BLaER1 treated with 17β-estradiol and CSF1 and Interleukin-3, amounts not matched to agents 10 nM and 100 nM (cell line): ENCODE results near the gene MAFB.

Source experiments
- H3K27ac ChIP-seq, 11 experiments: shearing (Covaris generic); formaldehyde crosslinking; 2 replicates each; pipeline ENCODE4 v1.8.1; 2022
- H3K27me3 ChIP-seq, 11 experiments: shearing (Covaris generic); formaldehyde crosslinking; 2 replicates each; pipeline ENCODE4 v1.8.1; 2022
- H3K36me3 ChIP-seq, 11 experiments: shearing (Covaris generic); formaldehyde crosslinking; 2 replicates each; pipeline ENCODE4 v1.8.1; 2022
- H3K4me1 ChIP-seq, 10 experiments: shearing (Covaris generic); formaldehyde crosslinking; 2 replicates each; pipeline ENCODE4 v1.8.1; 2022
- H3K4me2 ChIP-seq, 11 experiments: shearing (Covaris generic); formaldehyde crosslinking; 2 replicates each; pipeline ENCODE4 v1.8.1; 2022
- H3K4me3 ChIP-seq, 10 experiments: shearing (Covaris generic); formaldehyde crosslinking; 2 replicates each; pipeline ENCODE4 v1.8.1; 2022
- H3K9ac ChIP-seq, 11 experiments: shearing (Covaris generic); formaldehyde crosslinking; 2 replicates each; pipeline ENCODE4 v1.8.1; 2022
- H3K9me3 ChIP-seq, 11 experiments: shearing (Covaris generic); formaldehyde crosslinking; replicated peaks in 1 of 11; 2 replicates each; pipeline ENCODE4 v1.8.1; 2022
- H4K20me1 ChIP-seq, 11 experiments: shearing (Covaris generic); formaldehyde crosslinking; 2 replicates each; pipeline ENCODE4 v1.8.1; 2022
- Cebpa-rat ChIP-seq, 11 experiments: shearing (Covaris generic); IDR thresholded peaks; 2 replicates each; pipeline ENCODE4 v1.8.1; 2022

MAFB gene

GRCh38 chr20:40655451-40655850 lies 33.6 kb downstream of the MAFB start:
- no peak overlapping the region for H3K4me3 ChIP-seq
- H3K4me2 ChIP-seq: no peak overlapping the region
- no peaks in the 10 kb centered on the region for H3K36me3 ChIP-seq
- H3K9me3 ChIP-seq: no peaks in the 10 kb centered on the region
- no peak overlapping the region for H3K27ac ChIP-seq
- no peaks in the 10 kb centered on the region for H3K27me3 ChIP-seq
- peaks cover 0 to 28% (median 0%) of the 10 kb centered on the region in 10 experiments; a peak in 4 of 20 replicates for H3K4me1 ChIP-seq
- no peak for TF ChIP-seq Cebpa-rat (IDR thresholded peaks at IDR 0.05)
- H3K9ac ChIP-seq: no peak overlapping the region
- no peaks in the 10 kb centered on the region for H4K20me1 ChIP-seq

DNA sequence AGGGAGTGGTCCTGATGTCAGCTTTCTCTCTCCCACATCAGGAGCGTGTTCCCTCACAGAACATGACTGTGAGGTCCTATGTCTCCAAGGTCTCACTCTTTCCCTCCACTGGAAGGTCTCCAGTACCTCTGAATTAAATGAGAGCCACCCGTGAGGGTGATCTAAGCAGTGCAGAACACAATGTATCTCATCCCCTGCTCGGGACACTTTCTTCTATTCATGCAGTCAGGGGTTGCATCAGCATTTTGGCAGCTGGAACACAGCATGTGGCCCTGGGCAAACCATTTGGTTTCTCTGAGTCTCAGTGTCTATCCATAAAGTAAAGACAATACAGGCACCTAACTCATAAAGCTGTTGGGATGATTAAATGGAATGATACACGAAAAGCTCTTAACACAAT lies 34.2 kb downstream of the MAFB start:
- Histone ChIP-seq H3K27me3 (no peaks in the 10 kb centered on the region), H3K4me1 (peaks cover 0 to 28% (median 0%) of the 10 kb centered on the region in 10 experiments; a peak in 4 of 20 replicates)
- no peak for TF ChIP-seq Cebpa-rat (IDR thresholded peaks at IDR 0.05)

DNA sequence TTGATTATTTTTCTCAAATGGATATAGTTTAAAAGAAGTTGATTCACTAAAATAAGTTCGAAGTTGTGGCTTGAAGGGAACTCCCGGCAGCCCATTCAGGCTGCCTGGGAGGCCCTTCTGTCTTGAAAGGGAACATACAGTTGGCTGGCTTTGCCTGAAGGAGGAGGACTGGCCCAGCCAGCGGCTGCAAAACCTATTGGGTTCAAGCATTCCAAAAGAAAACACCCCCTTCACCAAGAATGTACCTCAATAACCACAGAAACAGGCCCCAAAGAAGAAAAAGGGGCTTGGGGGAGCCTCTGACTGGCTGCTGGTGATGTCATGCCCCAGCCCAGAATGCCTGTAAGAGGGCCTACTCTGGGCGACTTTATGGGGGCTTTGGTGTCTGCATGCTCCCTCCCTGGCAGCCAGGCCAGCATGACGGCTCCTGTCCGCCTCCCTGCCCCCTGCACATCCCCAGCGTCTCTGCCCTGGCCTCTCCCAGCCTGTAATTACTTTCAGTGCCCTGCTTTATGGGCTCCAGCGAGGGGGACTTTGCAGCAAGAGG lies 36.5 kb downstream of the MAFB start:
- H3K9me3 ChIP-seq: no peaks in the 10 kb centered on the region
- no peak for TF ChIP-seq Cebpa-rat (IDR thresholded peaks at IDR 0.05)
- no peaks in the 10 kb centered on the region for H4K20me1 ChIP-seq
- peaks cover 0 to 28% (median 0%) of the 10 kb centered on the region in 10 experiments; a peak in 4 of 20 replicates for H3K4me1 ChIP-seq
- peak overlapping the region in 2 of 11 experiments; percentile 12 to 52; a peak in 3 of 22 replicates for H3K4me2 ChIP-seq
- H3K9ac ChIP-seq: no peak overlapping the region
- H3K27me3 ChIP-seq: no peaks in the 10 kb centered on the region
- no peak overlapping the region for H3K4me3 ChIP-seq
- no peak overlapping the region for H3K27ac ChIP-seq
- H3K36me3 ChIP-seq: no peaks in the 10 kb centered on the region

More for the DNA sequence above, 34.2 kb downstream of the MAFB start:
- Histone ChIP-seq H4K20me1 (no peaks in the 10 kb centered on the region), H3K4me3 (no peak overlapping the region), H3K9ac (no peak overlapping the region), H3K9me3 (no peaks in the 10 kb centered on the region), H3K36me3 (no peaks in the 10 kb centered on the region), H3K4me2 (no peak overlapping the region), H3K27ac (no peak overlapping the region)

DNA sequence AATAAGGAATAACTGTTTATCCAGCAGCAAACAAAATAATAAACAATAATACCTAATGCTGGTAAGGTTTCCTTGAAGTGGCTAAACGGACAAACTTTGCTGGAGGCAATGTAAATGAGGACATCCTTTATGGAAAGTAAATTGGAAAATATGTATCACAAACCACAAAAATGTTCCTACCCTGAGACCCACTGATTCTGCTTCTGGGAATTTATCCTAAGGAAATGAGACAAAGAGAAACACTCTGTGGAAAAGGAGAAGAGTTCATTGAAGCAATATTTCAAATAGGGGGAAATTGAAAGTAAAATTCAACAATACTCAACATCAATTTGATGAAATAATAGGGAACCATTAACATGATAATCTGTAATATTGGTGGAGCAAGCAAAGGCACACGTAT lies 37.9 kb downstream of the MAFB start:
- Histone ChIP-seq H3K4me1 (peaks cover 5 to 40% (median 7%) of the 10 kb centered on the region in 10 experiments; a peak in 15 of 20 replicates), H3K27ac (no peak overlapping the region), H3K9ac (no peak overlapping the region)

DNA sequence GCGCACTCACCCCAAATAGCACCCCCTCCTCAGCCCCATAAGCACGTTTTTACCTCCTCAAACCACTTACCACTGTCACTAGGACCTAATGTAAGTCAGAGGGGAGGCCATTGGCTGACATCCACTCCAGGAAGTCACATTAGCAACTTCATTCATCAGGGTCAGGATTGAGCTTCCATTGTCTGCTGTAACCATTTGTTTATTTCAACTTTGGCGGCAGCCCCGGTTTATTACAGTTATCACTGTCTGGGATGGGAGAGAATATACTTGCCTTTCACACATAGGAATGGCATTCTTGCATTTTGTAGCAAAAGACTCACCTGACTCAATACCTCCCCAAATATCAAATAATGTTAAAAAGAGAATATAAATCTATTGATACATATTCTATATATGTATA lies 38.3 kb downstream of the MAFB start:
- H4K20me1 ChIP-seq: no peaks in the 10 kb centered on the region
- peaks cover 6 to 44% (median 8%) of the 10 kb centered on the region in 10 experiments; a peak in 15 of 20 replicates for H3K4me1 ChIP-seq
- no peak overlapping the region for H3K27ac ChIP-seq
- no peaks in the 10 kb centered on the region for H3K27me3 ChIP-seq
- H3K4me3 ChIP-seq: no peak overlapping the region
- no peak overlapping the region for H3K9ac ChIP-seq
- H3K36me3 ChIP-seq: no peaks in the 10 kb centered on the region
- no peaks in the 10 kb centered on the region for H3K9me3 ChIP-seq
- no peak for TF ChIP-seq Cebpa-rat (IDR thresholded peaks at IDR 0.05)
- H3K4me2 ChIP-seq: no peak overlapping the region

More for the DNA sequence above, 37.9 kb downstream of the MAFB start:
- H3K4me2 ChIP-seq: peak overlapping the region in 2 of 11 experiments; percentile 25 to 32; a peak in 4 of 22 replicates
- H4K20me1 ChIP-seq: no peaks in the 10 kb centered on the region
- H3K9me3 ChIP-seq: no peaks in the 10 kb centered on the region
- no peak overlapping the region for H3K4me3 ChIP-seq
- no peak for TF ChIP-seq Cebpa-rat (IDR thresholded peaks at IDR 0.05)
- no peaks in the 10 kb centered on the region for H3K36me3 ChIP-seq
- no peaks in the 10 kb centered on the region for H3K27me3 ChIP-seq

DNA sequence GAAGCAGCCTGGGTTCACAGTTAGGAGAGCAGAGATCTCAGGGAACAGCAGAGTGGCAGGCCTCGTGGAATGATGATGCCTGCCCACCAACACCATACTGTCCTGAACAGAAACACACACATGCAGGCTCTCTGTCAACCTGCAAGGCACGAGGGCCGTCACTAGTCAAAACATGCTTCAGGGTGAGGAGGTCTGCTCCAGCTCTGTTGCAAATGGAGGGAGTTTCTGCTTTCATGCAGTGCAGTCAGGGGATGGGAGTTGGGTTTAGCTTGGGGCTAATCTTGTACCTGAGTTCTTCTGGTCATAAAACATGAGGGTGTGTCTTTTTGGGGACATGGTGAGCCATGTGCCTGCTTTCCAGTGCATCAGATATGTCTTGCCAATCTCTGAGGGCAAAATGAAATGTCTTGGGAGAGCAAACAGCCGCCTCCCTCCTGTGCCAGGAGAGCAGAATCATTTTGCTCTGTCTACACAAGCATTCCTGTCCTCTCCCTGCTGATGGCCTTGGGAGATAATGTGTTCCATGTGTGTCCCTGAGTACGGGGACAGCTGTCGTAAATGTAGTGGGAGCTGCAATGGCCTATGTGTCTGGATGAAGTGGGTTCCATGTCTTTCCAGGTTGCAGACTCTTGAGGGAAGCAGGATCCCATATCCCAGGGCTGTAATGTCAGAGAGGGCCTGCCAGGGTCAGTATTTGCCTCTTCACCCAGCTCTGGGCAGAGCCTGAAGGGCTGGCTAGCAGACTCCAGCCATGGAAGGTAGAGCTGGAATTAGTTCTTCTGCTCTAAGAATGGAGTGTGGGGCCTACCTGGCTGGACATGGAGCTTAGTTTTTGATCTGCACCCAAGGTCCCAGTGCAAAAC lies 40.6 kb downstream of the MAFB start:
- TF ChIP-seq Cebpa-rat (IDR thresholded peaks at IDR 0.05): no peak

DNA sequence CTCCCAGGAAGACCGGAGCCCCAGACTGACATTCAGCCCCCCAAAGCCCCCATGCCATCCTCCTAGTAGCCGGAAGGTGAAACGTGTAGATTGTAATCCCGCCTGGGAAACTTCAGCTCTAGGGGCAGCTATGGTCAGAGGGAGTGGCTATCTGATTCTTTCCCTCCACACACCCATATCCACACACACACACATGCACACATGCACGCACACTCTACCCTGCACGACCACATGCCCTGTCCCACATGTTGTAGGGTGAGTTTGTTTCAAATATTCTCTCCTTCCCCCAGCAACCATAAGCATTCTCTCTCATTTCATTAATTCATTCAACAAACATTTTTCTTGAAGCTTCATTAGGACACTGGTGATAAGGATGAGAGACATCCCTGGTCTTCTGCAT lies 42.2 kb downstream of the MAFB start:
- no peaks in the 10 kb centered on the region for H3K9me3 ChIP-seq
- H3K27me3 ChIP-seq: no peaks in the 10 kb centered on the region
- H3K9ac ChIP-seq: no peak overlapping the region
- H3K4me1 ChIP-seq: peaks cover 6 to 29% (median 8%) of the 10 kb centered on the region in 10 experiments; a peak in 15 of 20 replicates
- no peak overlapping the region for H3K27ac ChIP-seq
- TF ChIP-seq Cebpa-rat (IDR thresholded peaks at IDR 0.05): no peak
- H4K20me1 ChIP-seq: no peaks in the 10 kb centered on the region
- H3K4me2 ChIP-seq: peak overlapping the region; percentile 27 to 67 (median 46); a peak in 14 of 22 replicates
- no peaks in the 10 kb centered on the region for H3K36me3 ChIP-seq
- H3K4me3 ChIP-seq: no peak overlapping the region

More for the DNA sequence above, 40.6 kb downstream of the MAFB start:
- H3K36me3 ChIP-seq: no peaks in the 10 kb centered on the region
- H3K9ac ChIP-seq: no peak overlapping the region
- peaks cover 6 to 40% (median 8%) of the 10 kb centered on the region in 10 experiments; a peak in 15 of 20 replicates for H3K4me1 ChIP-seq
- H3K9me3 ChIP-seq: no peaks in the 10 kb centered on the region
- H3K27ac ChIP-seq: no peak overlapping the region
- H3K27me3 ChIP-seq: no peaks in the 10 kb centered on the region
- no peak overlapping the region for H3K4me2 ChIP-seq
- H3K4me3 ChIP-seq: no peak overlapping the region
- no peaks in the 10 kb centered on the region for H4K20me1 ChIP-seq

DNA sequence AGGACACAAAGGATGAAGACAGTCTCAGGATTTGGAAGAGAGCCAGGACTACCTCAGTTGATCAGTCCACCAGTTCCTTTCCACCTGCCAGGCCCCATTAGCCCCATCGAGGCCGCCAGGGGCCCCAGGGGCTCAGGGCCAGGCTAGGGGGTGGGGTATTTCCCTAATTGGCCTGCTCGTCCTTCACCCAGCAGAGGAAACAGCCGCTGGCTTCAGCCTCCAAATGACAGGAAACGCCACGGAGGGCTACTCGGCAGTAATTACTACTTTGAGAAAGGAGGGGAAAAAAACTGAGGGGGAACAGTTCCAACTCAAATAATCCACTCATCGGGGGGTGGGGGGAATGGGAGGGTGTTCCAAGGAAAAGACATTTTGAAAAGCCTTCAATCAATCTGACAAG lies 42.7 kb downstream of the MAFB start:
- no peaks in the 10 kb centered on the region for H3K36me3 ChIP-seq
- H3K4me1 ChIP-seq: peaks cover 6 to 28% (median 8%) of the 10 kb centered on the region in 10 experiments; a peak in 15 of 20 replicates
- no peak overlapping the region for H3K9ac ChIP-seq
- no peak overlapping the region for H3K4me3 ChIP-seq
- H3K27me3 ChIP-seq: no peaks in the 10 kb centered on the region
- no peak overlapping the region for H3K27ac ChIP-seq
- peak overlapping the region; percentile 27 to 67 (median 46); a peak in 21 of 22 replicates for H3K4me2 ChIP-seq
- TF ChIP-seq Cebpa-rat (IDR thresholded peaks at IDR 0.05): no peak
- H3K9me3 ChIP-seq: no peaks in the 10 kb centered on the region
- H4K20me1 ChIP-seq: no peaks in the 10 kb centered on the region

DNA sequence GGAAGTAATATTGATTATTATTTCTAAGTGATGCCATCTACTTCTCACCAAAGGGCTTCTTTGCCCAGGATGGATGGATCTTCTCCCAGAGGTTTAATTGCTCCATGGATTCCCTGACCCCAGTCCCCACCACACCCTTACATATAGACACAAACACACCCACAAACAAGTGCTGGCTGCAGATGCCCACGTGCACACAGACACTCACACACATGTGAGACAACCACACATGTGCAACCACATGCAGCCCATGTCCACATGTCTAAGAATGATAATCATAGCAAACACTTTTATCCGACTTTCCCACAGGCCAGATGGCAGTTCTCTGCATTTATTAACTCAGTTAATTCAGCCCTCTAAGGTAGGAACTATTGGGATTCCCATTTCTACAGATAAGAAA lies 44.2 kb downstream of the MAFB start:
- H3K4me1 ChIP-seq: peaks cover 6 to 37% (median 9%) of the 10 kb centered on the region in 10 experiments; a peak in 15 of 20 replicates
- no peaks in the 10 kb centered on the region for H3K27me3 ChIP-seq
- no peak overlapping the region for H3K27ac ChIP-seq
- TF ChIP-seq Cebpa-rat (IDR thresholded peaks at IDR 0.05): no peak
- no peak overlapping the region for H3K9ac ChIP-seq
- no peaks in the 10 kb centered on the region for H3K36me3 ChIP-seq
- H3K4me2 ChIP-seq: no peak overlapping the region
- no peaks in the 10 kb centered on the region for H3K9me3 ChIP-seq
- no peak overlapping the region for H3K4me3 ChIP-seq
- H4K20me1 ChIP-seq: no peaks in the 10 kb centered on the region
